Islet precursor cell (in vitro differentiated cells): ENCODE results near the gene TAS2R41.
A peak's percentile ranks its signal among the peaks of the same experiment; 100 is the strongest.
"Not testable (repeated sequence)": the region's sequence is repeated elsewhere in the genome, so short reads cannot be mapped to it uniquely, and the experiment has no call there.

Experiments used
- DNase-seq: peaks from one replicate; pipeline ENCODE4 v3.0.0-alpha.2; 2018

TAS2R41 gene

DNA sequence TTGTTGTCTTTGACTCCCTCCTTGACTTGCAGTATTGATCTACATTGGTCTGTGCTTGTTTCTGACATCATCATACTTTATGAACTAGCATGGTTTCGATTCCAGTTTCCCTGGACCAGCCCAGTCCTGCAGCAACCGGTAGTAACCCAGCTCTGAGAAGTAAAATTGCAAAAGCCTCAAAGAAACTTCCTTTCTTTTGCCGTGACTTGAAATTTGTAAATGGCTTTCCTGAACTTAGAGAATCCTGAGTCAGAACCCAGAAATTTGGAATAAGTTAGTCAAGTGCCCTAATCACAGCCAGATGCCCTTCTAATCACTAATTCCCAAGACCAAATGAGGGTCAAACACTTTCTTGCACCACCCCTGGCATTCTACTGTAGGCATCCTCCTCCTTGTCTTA is 19.4 kb upstream of the TAS2R41 start:
- no peak for DNase-seq

DNA sequence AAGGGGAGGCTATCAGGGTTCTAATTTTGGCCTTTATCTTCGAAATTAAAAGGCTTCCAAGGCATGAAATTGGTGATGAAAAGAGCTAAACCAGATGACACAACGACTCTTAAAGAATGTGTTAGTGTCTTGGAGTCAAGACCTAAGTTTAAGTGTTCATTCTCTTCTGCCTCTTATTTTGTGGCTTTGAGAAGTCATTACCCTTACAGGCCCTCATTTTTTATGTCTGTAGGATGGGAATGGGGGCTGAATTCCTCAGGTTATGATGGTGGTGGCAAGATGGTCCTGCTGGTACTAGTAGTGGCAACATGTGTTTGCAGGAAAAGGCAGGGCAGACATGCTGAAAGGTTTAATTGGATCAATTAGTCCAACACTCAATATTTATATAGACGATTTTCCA is 19.0 kb upstream of the TAS2R41 start:
- DNase-seq = no peak

GRCh38 chr7:143459359-143459758 is 18.3 kb upstream of the TAS2R41 start:
- no peak for DNase-seq

DNA sequence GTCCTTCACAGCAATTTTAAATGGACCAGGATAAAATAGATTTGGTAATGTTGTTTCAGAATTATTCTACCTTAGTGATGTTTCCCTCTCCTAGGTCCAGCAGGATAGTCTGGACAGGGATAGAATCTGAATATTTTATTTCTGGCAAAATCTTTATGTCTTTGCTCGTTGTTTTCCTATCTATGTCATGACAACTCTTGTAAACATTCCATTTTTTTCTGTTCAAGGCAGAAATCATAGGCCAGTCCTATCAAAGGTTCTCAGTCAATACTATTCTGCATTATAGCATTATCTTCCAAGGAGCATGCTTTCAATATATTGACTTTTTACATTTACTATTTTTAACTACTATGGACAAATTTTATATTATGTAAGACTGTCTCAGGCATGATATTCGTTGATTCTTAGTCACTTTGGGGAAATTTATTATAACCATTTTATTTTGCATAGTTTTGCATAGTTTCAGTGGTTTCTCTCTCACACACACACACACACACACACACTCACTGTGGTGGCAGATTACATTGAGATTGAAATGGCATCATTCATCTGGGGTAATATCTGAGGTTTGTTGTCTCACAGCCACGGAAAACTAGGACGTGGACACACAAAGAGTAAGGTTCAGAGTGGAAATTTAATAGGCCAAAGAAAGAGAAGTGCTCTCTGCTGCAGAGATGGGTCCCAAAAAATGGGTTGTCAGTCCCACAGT is 17.2 kb upstream of the TAS2R41 start:
- no peak for DNase-seq

DNA sequence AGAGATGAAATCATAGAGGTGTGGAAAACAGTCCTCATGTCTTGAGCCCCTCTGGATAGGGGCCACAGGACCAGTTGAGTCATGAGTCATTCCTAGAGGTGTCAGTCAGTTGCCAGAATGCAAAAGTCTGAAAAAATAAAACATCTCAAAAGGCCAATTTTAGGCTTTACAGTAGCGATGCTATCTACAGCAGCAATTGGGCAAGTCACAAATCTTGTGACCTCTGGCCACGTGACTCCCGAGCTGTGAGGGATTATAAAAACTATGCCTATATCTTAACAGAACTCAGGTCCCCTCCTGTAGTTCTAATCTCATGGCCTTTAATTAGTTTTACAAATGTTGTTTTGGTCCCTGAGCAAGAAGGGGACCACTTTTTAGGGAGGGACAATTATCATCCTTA is 15.6 kb upstream of the TAS2R41 start:
- no peak for DNase-seq

GRCh38 chr7:143463556-143463955 is 14.1 kb upstream of the TAS2R41 start:
- no peak for DNase-seq

DNA sequence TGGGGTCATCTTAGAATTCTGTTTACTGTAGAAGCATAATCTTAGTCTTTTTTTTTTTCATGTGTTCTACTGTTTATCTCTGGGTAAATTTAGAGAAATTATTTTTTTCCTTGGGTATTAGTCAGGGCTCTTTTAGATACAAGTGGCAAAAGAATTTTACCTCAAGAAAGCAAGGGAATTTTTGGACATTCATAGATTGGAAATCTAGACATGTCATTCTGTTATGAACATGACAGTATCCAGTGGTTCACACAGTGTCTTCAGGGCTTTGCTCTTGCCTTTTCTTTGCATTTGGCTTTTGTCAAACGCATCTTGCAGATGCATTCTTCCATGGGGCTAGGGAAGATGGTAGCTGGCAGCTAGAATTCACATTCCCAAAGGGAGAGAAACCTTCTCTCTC is 13.7 kb upstream of the TAS2R41 start:
- DNase-seq = no peak

DNA sequence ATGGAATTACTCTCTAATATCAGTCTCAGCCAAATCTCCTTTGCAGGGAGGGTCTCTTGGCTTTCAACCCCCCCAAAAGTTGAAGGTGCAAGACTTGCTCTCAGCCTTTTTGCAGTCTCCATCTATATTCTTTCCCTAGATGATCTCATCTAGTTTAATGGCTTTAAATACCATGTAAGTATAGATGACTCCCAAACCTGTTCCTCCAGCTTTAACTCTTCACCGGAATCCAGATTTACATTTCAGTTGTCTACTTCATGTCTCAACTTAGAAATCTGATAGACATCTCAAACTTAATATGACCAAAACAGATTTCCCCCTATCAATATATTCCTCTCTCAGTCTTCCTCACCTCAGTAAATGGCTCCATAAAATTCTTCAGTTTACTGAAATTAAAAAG is 9.9 kb upstream of the TAS2R41 start:
- no peak for DNase-seq

- peak; percentile 87 for DNase-seq
Measured at GRCh38 chr7:143472071-143472689, 5.5 kb upstream of the TAS2R41 start.

GRCh38 chr7:143479055-143479766 is 1.5 kb downstream of the TAS2R41 start:
- DNase-seq = no peak

- DNase-seq = no peak
Measured at GRCh38 chr7:143480501-143480900, 2.8 kb downstream of the TAS2R41 start.

GRCh38 chr7:143484119-143484518 is 6.4 kb downstream of the TAS2R41 start:
- no peak for DNase-seq

GRCh38 chr7:143485094-143485493 is 7.4 kb downstream of the TAS2R41 start:
- no peak for DNase-seq

DNA sequence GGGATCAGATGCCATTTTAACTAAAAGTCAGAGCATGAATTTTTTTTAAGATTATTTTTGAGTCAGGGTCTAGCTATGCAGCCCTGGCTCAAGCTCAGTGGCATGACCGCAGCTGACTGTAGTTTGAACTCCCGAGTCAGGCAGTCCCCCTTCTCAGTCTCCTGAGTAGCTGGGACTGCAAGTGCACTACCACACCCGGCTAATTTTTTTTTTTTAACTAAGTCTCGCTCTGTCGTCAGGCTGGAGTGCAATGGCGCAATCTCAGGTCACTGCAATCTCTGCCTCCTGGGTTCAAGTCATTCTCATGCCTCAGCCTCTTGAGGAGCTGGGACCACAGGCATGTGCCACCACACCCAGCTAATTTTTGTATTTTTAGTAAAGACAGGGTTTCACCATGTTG is 7.8 kb downstream of the TAS2R41 start:
- no peak for DNase-seq

GRCh38 chr7:143486266-143486665 is 8.6 kb downstream of the TAS2R41 start:
- DNase-seq = not testable (repeated sequence)

GRCh38 chr7:143487061-143487460 is 9.4 kb downstream of the TAS2R41 start:
- no peak for DNase-seq

DNA sequence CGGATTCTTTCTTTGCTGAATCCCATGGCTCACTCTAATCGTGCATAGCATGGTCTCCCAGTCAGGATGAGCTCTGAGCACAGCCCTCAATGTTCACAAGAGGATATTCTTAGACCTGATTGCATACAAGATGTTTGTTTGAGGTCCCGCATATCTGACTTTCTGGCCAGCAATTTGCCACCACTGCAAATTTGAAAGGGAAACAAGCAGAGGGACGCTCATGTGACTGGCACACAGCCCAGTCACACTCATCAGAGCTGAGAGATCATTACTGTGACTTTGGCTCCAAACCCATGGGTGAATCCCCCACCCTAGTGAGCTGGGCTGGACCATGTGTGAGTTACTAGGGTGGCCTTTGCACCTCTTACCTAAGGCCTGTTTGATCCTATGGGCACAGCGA is 9.9 kb downstream of the TAS2R41 start:
- DNase-seq = no peak

- peak; percentile 86 for DNase-seq
Measured at GRCh38 chr7:143490717-143491306, 13.1 kb downstream of the TAS2R41 start.

DNA sequence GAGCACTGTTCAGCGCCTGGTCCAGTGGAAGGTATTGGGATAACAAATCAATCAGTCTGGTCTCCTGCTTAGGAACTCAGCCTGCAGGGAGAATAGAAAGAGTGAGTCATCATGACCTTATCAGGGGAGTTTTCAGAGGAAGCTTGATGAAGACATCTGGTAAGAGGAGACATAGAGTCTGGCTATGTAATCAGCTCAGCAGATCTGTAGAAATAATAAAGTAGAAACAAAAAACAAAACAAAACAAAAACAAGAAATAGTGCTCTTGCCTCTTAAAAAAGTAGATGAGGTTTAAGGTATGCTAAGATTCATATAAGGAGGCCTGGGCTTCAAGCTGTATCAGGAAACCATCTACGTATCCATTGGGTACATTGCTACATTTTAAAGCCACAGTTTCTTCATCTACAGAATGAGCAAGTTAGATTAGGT is 14.4 kb downstream of the TAS2R41 start:
- peak; percentile 77 for DNase-seq

GRCh38 chr7:143492799-143493739 is 15.4 kb downstream of the TAS2R41 start:
- peak; percentile 73 for DNase-seq

DNA sequence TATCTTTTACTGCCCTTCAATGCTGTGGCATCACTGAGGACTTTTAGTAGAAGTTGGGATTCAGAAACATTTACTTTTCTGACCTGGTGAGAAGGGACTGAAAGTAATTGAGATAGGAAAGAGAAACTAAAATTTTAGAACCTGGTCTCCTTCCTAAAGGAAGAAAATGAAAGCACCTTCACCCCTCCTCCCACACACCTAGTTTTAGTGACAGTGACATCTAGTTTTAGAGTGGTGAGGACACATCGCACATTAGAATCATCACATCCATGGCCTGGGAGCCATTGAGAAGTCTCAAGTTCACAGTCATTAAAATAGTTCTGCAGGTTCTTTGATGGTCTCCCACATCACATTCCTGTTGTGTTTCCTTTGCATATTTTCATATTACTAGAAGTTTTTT is 16.1 kb downstream of the TAS2R41 start:
- DNase-seq = no peak

GRCh38 chr7:143494622-143495021 is 16.9 kb downstream of the TAS2R41 start:
- DNase-seq = no peak

DNA sequence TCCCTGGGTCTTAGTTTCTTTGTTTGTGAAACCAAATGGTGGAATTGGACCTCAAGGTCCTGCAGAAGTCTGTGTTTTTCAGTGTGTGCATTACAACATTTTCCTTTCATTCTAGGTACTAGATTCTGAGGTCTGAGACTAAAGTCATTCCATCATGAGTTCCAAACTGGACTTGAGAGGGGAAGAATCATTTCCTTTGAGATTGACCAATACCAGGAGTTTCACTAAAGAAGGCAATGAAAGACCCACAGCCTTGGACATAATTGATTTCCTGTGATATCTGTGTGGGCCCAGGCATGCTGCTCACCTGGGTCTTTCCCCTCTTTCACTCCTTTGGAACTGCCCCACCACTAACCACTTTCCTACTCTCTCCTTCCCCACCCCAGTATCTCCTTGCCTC is 18.2 kb downstream of the TAS2R41 start:
- no peak for DNase-seq
